ENCODE results near the gene CCR6.

GRCh38 chr6:167095888-167096287, 27.0 kb upstream of the CCR6 start:
- TF ChIP-seq CTCF (IDR thresholded peaks at IDR 0.05) (no peak), POLR2A (IDR thresholded peaks at IDR 0.05) (no peak)
